HepG2 (cell line): ENCODE results near the gene NECTIN2. TPM values are rescaled to one million over a fixed set of nuclear protein-coding genes. Genes with fewer than 3 reads are reported as not detected.
A peak's percentile ranks its signal among the peaks of the same experiment; 100 is the strongest.

Source experiments
- ARID5B ChIP-seq: IDR thresholded peaks from 2 replicates; pipeline ENCODE4 v1.4.0; 2020; ENCODE audit warnings: mild to moderate bottlenecking, missing genetic modification reagents
- FUBP1 ChIP-seq: sonication (generic); formaldehyde crosslinking; IDR thresholded peaks from 2 replicates; pipeline ENCODE4 v1.5.1; 2020; ENCODE audit warnings: missing genetic modification reagents, mild to moderate bottlenecking, borderline replicate concordance
- HIVEP1 ChIP-seq: sonication (generic); formaldehyde crosslinking; IDR thresholded peaks from 2 replicates; pipeline ENCODE4 v1.4.0; 2020; ENCODE audit warnings: mild to moderate bottlenecking, missing genetic modification reagents
- MAFK ChIP-seq, 2 experiments: IDR thresholded peaks in 1 of 2; conservative IDR thresholded peaks in 1 of 2; 2 replicates each; pipeline ENCODE4 v1.6.1; 2011; ENCODE audit warnings: improper control_type of control experiment in 2 of 2, low read length in 2 of 2
- MYC ChIP-seq: sonication (generic); formaldehyde crosslinking; IDR thresholded peaks from 2 replicates; pipeline ENCODE4 v1.9.0; 2021; ENCODE audit warnings: missing genetic modification reagents, borderline replicate concordance
- MYNN ChIP-seq: sonication (generic); formaldehyde crosslinking; IDR thresholded peaks from 2 replicates; pipeline ENCODE4 v1.4.0; 2020; ENCODE audit warnings: mild to moderate bottlenecking, low read depth, missing genetic modification reagents
- NCOA1 ChIP-seq: sonication (generic); formaldehyde crosslinking; IDR thresholded peaks from 2 replicates; pipeline ENCODE4 v1.9.0; 2021; ENCODE audit warnings: missing genetic modification reagents
- RFX5 ChIP-seq: IDR thresholded peaks from 2 replicates; pipeline ENCODE4 v1.6.1; 2011; ENCODE audit warnings: low read depth, low read length, improper control_type of control experiment
- SUZ12 ChIP-seq: fragments of 150-350 bp; IDR thresholded peaks from 2 replicates; pipeline ENCODE4 v1.6.1; 2014; ENCODE audit warnings: low read depth, low read length
- TBX2 ChIP-seq: sonication (generic); formaldehyde crosslinking; IDR thresholded peaks from 2 replicates; pipeline ENCODE4 v1.5.0; 2020; ENCODE audit warnings: missing genetic modification reagents, mild to moderate bottlenecking, borderline replicate concordance
- TOPORS ChIP-seq: sonication (generic); formaldehyde crosslinking; IDR thresholded peaks from 2 replicates; pipeline ENCODE4 v1.8.0; 2023; ENCODE audit warnings: mild to moderate bottlenecking, missing genetic modification reagents
- ZBTB37 ChIP-seq: sonication (generic); formaldehyde crosslinking; IDR thresholded peaks from 2 replicates; pipeline ENCODE4 v1.4.0; 2020; ENCODE audit warnings: mild to moderate bottlenecking, missing genetic modification reagents
- ZNF615 ChIP-seq: sonication (generic); formaldehyde crosslinking; IDR thresholded peaks from 2 replicates; pipeline ENCODE4 v1.5.0; 2020; ENCODE audit warnings: mild to moderate bottlenecking, missing genetic modification reagents, borderline replicate concordance
- ZNF646 ChIP-seq: sonication (generic); formaldehyde crosslinking; IDR thresholded peaks from 2 replicates; pipeline ENCODE4 v1.9.0; 2021; ENCODE audit warnings: mild to moderate bottlenecking, missing genetic modification reagents
- ZNF720 ChIP-seq: sonication (generic); formaldehyde crosslinking; IDR thresholded peaks from 2 replicates; pipeline ENCODE4 v1.4.0; 2020; ENCODE audit warnings: missing genetic modification reagents
- ZNF75D ChIP-seq: sonication (generic); formaldehyde crosslinking; IDR thresholded peaks from 2 replicates; pipeline ENCODE4 v1.8.1; 2023; ENCODE audit warnings: missing genetic modification reagents, mild to moderate bottlenecking, borderline replicate concordance
- polyA plus RNA-seq, 8 experiments: library from polyadenylated mRNA; depleted of rRNA in 3 of 8; stranded (reverse) in 7 of 8; unstranded in 1 of 8; fragments of >200 nt; fragmentation: Illumina TruSeq in 4 of 8; extraction: Trizol in 4 of 8; gene quantifications; 2 replicates each; pipeline versions ENCODE4 v1.2.1 to v1.2.3, GENCODE V29; 2011 to 2016; ENCODE audit warnings: low read depth in 4 of 8, missing spikeins in 1 of 8, mixed read lengths in 1 of 8; ENCODE audit not compliant: insufficient read depth in 1 of 8
- total RNA-seq, 5 experiments: library from RNA; depleted of rRNA; stranded (reverse); fragments of >200 nt; fragmentation: Illumina TruSeq; extraction: Trizol; gene quantifications; 2 replicates each; pipeline ENCODE4 v1.2.3, GENCODE V29; 2016; ENCODE audit warnings: low read depth in 1 of 5

Gene NECTIN2
- total and polyA plus RNA-seq, 2 of the 13 experiments (the other 11 are each of a cell fraction or from before 2014, with no cell fraction given) = 75.4 to 114 TPM

- no peak for TF ChIP-seq ZNF646
- TF ChIP-seq HIVEP1 (CRISPR knock-in tag) = no peak
- TF ChIP-seq TOPORS (CRISPR knock-in tag) = no peak
- no peak for TF ChIP-seq FUBP1 (CRISPR knock-in tag)
- TF ChIP-seq ARID5B (CRISPR knock-in tag) = peak; percentile 29; the same call in 1 of the 2 replicates
- no peak for TF ChIP-seq ZBTB37 (CRISPR knock-in tag)
- no peak for TF ChIP-seq ZNF75D
- TF ChIP-seq RFX5 = no peak
- TF ChIP-seq MYC (CRISPR knock-in tag) = no peak
- 0 out of 4 replicates have a peak, but pooled peaks of 1 of the 2 experiments have one; percentile 25 for TF ChIP-seq MAFK (conservative IDR thresholded peaks at IDR 0.05 in 1 of 2, IDR thresholded peaks at IDR 0.05 in 1 of 2; ENCODE audit: low read length in 2 of 2)
- TF ChIP-seq TBX2 = no peak
- TF ChIP-seq ZNF615 (CRISPR knock-in tag) = no peak
- TF ChIP-seq MYNN (CRISPR knock-in tag) = no peak
- TF ChIP-seq ZNF720 = no peak
- TF ChIP-seq SUZ12 = no peak
- no peak for TF ChIP-seq NCOA1 (CRISPR knock-in tag)
Measured at GRCh38 chr19:44824761-44825160, 21.3 kb upstream of the NECTIN2 start (continued).
